ENCODE measurements around the gene CFL1.
A peak's percentile ranks its signal among the peaks of the same experiment; 100 is the strongest.

CFL1 gene

DNA sequence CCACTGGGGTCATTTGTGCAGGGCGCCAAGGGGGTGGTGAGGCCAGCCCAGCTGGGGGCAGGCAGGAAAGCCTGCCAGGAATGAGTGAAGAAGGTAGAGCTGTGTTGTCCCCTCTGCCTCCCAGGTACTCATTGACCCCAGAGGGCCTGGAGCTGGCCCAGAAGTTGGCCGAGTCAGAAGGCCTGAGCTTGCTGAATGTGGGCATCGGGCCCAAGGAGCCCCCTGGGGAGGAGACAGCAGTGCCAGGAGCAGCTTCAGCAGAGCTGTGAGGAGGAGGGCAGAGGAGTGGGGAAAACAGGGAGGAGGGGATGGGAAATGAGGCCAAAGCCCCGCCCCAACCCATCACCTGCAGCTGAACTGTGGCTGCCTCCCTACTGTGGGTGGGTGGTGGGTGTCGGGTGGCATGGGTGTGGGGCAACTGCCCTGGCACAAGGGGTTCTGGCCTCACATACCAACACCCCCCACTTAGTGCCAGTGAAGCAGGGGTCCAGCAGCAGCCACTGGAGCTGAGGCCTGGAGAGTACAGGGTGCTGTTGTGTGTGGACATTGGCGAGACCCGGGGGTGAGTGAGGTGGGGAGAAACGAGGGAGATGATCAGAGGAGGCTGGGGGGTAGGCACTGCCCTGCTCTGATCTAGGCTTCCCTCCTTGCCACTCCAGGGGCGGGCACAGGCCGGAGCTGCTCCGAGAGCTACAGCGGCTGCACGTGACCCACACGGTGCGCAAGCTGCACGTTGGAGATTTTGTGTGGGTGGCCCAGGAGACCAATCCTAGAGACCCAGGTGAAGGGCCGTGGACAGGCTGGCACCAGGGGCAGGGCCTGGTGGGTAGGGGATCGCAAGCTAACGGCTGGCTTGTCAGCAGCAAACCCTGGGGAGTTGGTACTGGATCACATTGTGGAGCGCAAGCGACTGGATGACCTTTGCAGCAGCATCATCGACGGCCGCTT is 5.2 kb upstream of the CFL1 start:
- DNase-seq (ENCODE audit: low read depth in 2 of 2), result no peak
- H3K4me3 ChIP-seq (replicated peaks in 1 of 2; ENCODE audit: low read depth in 2 of 2, low read length in 2 of 2), result no peak overlapping the region
- no peak for TF ChIP-seq CTCF (IDR thresholded peaks at IDR 0.05; ENCODE audit: low read depth, low read length)

GRCh38 chr11:65862191-65862735 is 4.3 kb upstream of the CFL1 start:
- H3K4me3 ChIP-seq (replicated peaks in 1 of 2; ENCODE audit: low read depth in 2 of 2, low read length in 2 of 2), result peak overlapping the region in 1 of 2 donors; percentile 1
- DNase-seq (ENCODE audit: low read depth in 2 of 2), result no peak
- TF ChIP-seq CTCF (IDR thresholded peaks at IDR 0.05; ENCODE audit: low read depth, low read length), result no peak

DNA sequence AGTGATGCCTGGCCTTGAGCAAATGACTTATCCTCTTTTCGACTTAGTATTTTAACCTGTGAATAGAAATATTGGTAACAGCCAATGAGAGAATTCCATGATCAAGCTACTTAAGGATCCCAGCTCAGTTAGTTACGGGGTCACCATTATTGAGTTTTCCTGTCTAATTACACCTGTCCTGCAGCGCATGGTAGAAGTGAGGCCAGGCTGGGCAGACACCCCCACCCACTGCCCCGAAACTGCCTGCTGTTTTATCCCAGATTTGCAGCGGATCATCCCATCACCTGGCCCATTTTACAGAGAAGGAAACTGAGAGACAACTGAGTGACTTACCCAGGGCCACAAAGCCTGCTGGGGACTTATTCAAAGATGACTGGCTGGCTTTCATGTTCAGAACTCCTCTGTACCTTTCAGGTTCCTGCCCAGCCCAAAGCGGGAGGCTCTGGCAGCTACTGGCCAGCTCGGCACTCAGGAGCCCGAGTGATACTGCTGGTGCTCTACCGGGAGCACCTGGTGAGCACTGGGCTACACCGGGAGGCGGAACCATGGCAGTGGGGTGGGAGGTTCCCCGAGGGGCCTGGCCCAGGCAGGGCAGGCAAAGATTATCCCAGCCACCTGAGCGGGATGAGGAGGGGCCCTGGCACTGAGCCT is 3.7 kb upstream of the CFL1 start:
- no peak for DNase-seq (ENCODE audit: low read depth in 2 of 2)
- no peak for TF ChIP-seq CTCF (IDR thresholded peaks at IDR 0.05; ENCODE audit: low read depth, low read length)
- peak overlapping the region; percentile 74 to 95 for H3K4me3 ChIP-seq (replicated peaks in 1 of 2; ENCODE audit: low read depth in 2 of 2, low read length in 2 of 2)

DNA sequence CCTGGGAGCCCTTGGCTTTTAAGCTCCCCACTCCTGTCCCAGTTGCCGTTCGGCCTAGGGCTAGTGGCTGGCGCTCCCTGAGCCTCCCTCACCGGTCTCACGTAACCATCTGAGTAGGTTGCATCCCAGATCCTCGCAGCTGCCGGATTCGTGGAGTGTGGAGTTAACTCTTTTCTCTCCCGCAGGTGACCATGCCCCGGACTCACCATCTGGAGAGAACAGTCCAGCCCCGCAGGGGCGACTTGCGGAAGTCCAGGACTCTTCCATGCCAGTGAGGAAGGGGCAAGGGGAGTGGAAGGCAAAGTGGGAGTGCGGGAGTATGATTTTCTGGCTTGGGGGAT is 3.2 kb upstream of the CFL1 start:
- DNase-seq (ENCODE audit: low read depth in 2 of 2), result no peak
- peak overlapping the region; percentile 74 to 95 for H3K4me3 ChIP-seq (replicated peaks in 1 of 2; ENCODE audit: low read depth in 2 of 2, low read length in 2 of 2)
- no peak for TF ChIP-seq CTCF (IDR thresholded peaks at IDR 0.05; ENCODE audit: low read depth, low read length)

GRCh38 chr11:65860278-65861164 is 2.5 kb upstream of the CFL1 start, which contains the start of gene MUS81:
MUS81 (plus strand) TSS chr11:65860433; CDS start chr11:65860754, 321 bp downstream.
- peak; percentile 82 for TF ChIP-seq CTCF (IDR thresholded peaks at IDR 0.05; ENCODE audit: low read depth, low read length)
- DNase-seq (ENCODE audit: low read depth in 2 of 2), result peak; percentile 99
- H3K4me3 ChIP-seq (replicated peaks in 1 of 2; ENCODE audit: low read depth in 2 of 2, low read length in 2 of 2), result peak within 1 kb of the TSS; percentile 74 to 95

DNA sequence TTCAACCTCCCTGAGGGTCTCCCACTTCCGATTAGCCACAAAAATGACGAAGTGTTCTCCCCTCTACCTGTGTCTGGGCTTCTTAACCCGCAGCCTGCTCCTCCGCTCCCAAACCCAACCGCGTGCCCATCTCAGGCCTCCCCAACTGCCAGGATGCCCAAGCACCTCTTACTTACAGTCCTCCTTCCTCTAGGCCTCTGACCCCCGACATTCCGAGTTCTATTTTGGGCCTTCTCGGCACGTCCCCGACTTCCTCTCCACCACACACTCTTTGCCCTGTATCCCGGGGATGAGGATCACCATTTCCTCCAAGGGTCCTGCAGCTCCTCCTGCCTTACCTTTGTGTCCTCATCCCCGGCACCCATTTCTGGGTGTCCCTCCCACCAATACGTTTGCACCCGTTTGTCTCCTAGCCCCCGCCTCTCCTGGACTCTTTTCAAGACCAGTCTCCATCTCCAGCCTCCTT is 1.9 kb upstream of the CFL1 start:
- no peak for DNase-seq (ENCODE audit: low read depth in 2 of 2)
- no peak for TF ChIP-seq CTCF (IDR thresholded peaks at IDR 0.05; ENCODE audit: low read depth, low read length)
- peak overlapping the region; percentile 74 to 95 for H3K4me3 ChIP-seq (replicated peaks in 1 of 2; ENCODE audit: low read depth in 2 of 2, low read length in 2 of 2)

All from cardiac fibroblast (primary cell).